Esophagus muscularis mucosa (tissue), 4 donors: ENCODE data around the gene RTBDN. TPM values are rescaled to one million over a fixed set of nuclear protein-coding genes. Genes with fewer than 3 reads are reported as not detected.

Source experiments
- DNase-seq: peaks from one replicate; pipeline ENCODE4 v3.0.0-alpha.2; 2017; ENCODE audit errors: extremely low spot score
- H3K27ac ChIP-seq, 4 donors: fragments of 200-600 bp; sonication (generic); replicated peaks in 1 of 4; 1 replicate in 3 of 4; 2 replicates in 1 of 4; pipeline ENCODE4 v1.5.1; 2016 to 2019; ENCODE audit warnings: mild to moderate bottlenecking in 1 of 4
- H3K27me3 ChIP-seq, 4 donors: fragments of 200-600 bp; sonication (generic); one replicate each; pipeline versions ENCODE4 v1.5.1 to v1.6.0; 2016 to 2019
- H3K36me3 ChIP-seq, 4 donors: fragments of 200-600 bp; sonication (generic); one replicate each; pipeline ENCODE4 v1.5.1; 2016 to 2019
- H3K4me1 ChIP-seq, 4 donors: fragments of 200-600 bp; sonication (generic); one replicate each; pipeline ENCODE4 v1.5.1; 2016 to 2019
- H3K4me3 ChIP-seq, 4 donors: fragments of 200-600 bp; sonication (generic); 1 replicate in 2 of 4; 2 replicates in 2 of 4; pipeline ENCODE4 v1.5.1; 2016 to 2019; ENCODE audit warnings: mild to moderate bottlenecking in 4 of 4, moderate library complexity in 1 of 4
- H3K9me3 ChIP-seq, 4 donors: fragments of 200-600 bp; sonication (generic); 1 replicate in 3 of 4; 2 replicates in 1 of 4; pipeline ENCODE4 v1.5.1; 2016 to 2019
- EP300 ChIP-seq: sonication (generic); formaldehyde crosslinking; IDR thresholded peaks from one replicate; pipeline ENCODE4 v1.6.1; 2017; ENCODE audit warnings: antibody characterized with exemption
- POLR2A ChIP-seq: fragments of 450-650 bp; IDR thresholded peaks from one replicate; pipeline ENCODE4 v1.6.1; 2017; ENCODE audit warnings: antibody characterized with exemption, moderate library complexity, mild to moderate bottlenecking, low read depth
- POLR2AphosphoS5 ChIP-seq, 2 donors: sonication (generic); formaldehyde crosslinking; IDR thresholded peaks; one replicate each; pipeline ENCODE4 v1.6.1; 2017; ENCODE audit warnings: antibody characterized with exemption in 2 of 2
- WGBS: methylation state at CpG from one replicate; pipeline ENCODE4 v1.1.5; 2018; 5-methylcytosine and 5-hydroxymethylcytosine counted together
- intact Hi-C: fragments of 100-400 bp; cut with DNase I; formaldehyde crosslinking; loops from one replicate; pipeline ENCODE4 v1.15.1; 2023
- total RNA-seq, 4 donors: library from RNA; depleted of rRNA; stranded (reverse); fragments of >200 nt; gene quantifications; one replicate each; pipeline versions ENCODE4 v1.1.0 to v1.2.1, GENCODE V29; 2016
- TF ChIP-seq, protein P1 (sequence below), 3 experiments: fragments of 200-600 bp in 2 of 3; fragments of 450-650 bp in 1 of 3; sonication (generic) in 2 of 3; IDR thresholded peaks; one replicate each; pipeline ENCODE4 v1.5.1; 2017 to 2019; ENCODE audit warnings: antibody characterized with exemption in 3 of 3, mild to moderate bottlenecking in 2 of 3, moderate library complexity in 1 of 3

The RTBDN gene
- total RNA-seq, 4 donors from 2014 or later = 0.52 to 0.83 TPM; not detected in 2

DNA sequence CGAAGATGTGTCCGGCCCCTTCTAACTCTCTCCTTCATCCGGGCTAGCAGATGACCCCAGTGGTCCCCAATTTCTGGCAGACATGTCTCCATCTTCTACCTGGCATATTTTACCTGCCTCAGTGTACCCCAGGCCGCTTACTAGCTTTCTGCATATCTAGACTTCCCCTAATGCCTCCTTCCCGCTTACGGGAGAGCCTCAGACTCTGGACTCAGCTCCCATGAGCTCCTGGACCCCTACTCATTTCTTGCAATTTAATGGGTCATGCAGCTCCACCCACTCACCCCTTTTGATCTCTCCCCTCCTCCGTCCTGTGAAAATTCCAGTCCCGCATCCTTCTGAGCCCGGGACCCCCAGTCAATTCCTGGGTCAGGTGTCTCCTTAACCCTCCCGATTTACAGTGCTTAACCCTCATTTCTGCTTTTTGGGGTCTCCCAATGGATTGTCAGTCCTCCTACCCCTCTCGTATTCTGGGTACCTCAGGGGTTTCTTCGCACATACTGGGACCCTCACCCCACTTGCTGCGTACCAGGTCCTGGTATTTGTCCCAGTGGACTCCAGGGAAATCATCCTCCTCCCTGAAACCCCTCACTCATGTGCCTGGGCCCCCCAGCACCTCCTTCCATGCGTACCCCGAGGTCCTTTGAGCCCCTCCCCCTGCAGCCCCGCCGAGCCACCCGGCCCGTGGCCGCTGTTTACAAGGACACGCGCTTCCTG is 43.6 kb downstream of the RTBDN start:
- H3K27me3 ChIP-seq = no peaks in the 10 kb centered on the region
- H3K36me3 ChIP-seq = peaks cover 0 to 10% (median 0%) of the 10 kb centered on the region in 4 donors
- peak overlapping the region; percentile 97 to 99 (median 99) for H3K27ac ChIP-seq
- peaks cover 42 to 64% (median 62%) of the 10 kb centered on the region in 4 donors for H3K4me1 ChIP-seq
- TF ChIP-seq EP300 (peak; percentile 98), POLR2AphosphoS5 (IDR thresholded peaks at IDR 0.05) (no peak)
- 1% methylated on average over 22 of the region's 22 CpGs for WGBS
- H3K4me3 ChIP-seq = peak overlapping the region; percentile 87 to 97 (median 90)
- H3K9me3 ChIP-seq = peaks cover 0 to 3% (median 0%) of the 10 kb centered on the region in 4 donors
- DNase-seq = no peak
- intact Hi-C loops = no loop called here

DNA sequence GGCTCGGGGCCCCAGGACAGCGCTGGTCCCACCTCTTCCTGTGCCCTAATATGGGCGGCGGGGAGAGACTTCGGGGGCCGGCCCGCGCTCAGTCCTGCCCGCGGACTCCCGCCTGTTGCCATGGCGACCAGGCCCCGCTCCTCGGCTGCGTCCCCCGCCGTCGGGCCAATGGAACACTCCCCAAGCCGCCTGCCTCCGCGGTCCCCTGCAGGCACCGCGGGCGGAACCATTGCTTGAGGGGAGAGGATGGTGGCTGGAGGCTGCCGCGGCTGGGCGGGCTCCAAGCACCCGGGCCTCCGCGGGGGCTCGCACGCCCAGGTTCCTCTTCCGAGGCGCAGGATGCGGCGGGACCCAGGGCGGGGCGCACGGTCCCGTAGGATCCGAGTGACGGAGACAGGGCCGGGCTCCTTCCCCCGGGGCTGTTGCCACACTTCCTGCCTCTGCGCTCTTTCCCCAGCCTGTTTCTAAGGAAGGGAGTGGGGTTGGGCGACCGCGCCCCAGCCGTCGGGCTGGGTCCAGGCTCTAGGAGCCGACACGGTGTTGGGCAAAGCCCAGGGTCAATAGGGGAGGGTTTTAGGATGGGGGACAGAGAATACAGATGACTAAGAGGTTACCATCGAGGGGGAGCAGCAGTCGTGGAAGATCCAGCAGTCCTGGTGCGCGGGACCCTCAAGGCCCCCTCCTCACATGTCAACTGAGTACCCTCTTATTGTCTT is 44.3 kb downstream of the RTBDN start:
- 2% methylated on average over 17 of the region's 56 CpGs for WGBS
- H3K4me1 ChIP-seq = peaks cover 40 to 68% (median 66%) of the 10 kb centered on the region in 4 donors
- intact Hi-C loops = no loop called here

DNA sequence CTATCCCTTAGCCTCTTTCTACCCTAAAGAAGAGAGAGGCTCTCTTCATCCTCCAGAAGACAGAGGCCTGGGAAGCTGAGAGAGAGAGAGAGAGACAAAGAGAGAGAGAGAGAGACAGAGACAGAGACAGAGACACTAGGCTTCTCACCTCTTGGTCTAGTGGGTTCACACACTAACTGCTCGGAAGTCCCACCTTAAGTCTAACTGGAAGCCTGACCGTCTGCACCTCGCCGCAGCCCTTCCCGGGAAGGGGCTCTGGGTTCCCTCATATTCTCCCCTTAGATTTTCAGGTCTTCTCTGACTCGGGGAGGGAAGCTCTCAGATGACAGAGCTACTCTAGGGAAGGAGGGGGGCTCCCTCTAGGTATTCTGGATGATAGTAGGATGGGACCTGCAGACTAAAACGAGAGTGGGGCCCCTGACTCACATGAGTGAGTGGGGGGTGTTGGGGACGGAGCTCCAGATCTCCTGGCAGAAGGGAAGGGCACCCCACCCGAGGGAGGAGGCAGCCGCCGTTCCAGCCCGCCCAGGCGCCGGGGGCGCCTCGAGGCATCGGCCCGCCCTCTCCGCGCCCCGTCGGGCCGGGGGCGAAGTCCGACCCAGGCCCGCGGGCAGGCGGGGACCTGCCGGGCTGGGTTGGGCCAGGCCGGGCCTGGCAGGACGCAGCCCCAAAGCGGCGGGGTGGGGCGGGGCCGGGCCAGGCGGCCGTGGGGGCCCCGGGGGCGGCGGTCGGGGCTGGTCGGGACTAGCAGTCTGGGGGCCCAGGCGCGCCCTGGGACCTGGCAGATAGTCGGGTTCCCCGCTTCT is 45.1 kb downstream of the RTBDN start:
- Histone ChIP-seq H3K9me3 (peaks cover 0 to 3% (median 0%) of the 10 kb centered on the region in 4 donors), H3K27me3 (no peaks in the 10 kb centered on the region), H3K27ac (peak overlapping the region; percentile 97 to 99 (median 99)), H3K4me1 (peaks cover 41 to 69% (median 64%) of the 10 kb centered on the region in 4 donors), H3K36me3 (peaks cover 0 to 10% (median 0%) of the 10 kb centered on the region in 4 donors), H3K4me3 (peak overlapping the region; percentile 87 to 97 (median 90))
- no peak for DNase-seq
- TF ChIP-seq POLR2AphosphoS5 (IDR thresholded peaks at IDR 0.05) (no peak), POLR2A (no peak), EP300 (no peak)
- TF ChIP-seq, protein P1, sequence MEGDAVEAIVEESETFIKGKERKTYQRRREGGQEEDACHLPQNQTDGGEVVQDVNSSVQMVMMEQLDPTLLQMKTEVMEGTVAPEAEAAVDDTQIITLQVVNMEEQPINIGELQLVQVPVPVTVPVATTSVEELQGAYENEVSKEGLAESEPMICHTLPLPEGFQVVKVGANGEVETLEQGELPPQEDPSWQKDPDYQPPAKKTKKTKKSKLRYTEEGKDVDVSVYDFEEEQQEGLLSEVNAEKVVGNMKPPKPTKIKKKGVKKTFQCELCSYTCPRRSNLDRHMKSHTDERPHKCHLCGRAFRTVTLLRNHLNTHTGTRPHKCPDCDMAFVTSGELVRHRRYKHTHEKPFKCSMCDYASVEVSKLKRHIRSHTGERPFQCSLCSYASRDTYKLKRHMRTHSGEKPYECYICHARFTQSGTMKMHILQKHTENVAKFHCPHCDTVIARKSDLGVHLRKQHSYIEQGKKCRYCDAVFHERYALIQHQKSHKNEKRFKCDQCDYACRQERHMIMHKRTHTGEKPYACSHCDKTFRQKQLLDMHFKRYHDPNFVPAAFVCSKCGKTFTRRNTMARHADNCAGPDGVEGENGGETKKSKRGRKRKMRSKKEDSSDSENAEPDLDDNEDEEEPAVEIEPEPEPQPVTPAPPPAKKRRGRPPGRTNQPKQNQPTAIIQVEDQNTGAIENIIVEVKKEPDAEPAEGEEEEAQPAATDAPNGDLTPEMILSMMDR (IDR thresholded peaks at IDR 0.05) = no peak
- intact Hi-C loops = no loop called here
- 0% methylated on average over 9 of the region's 46 CpGs for WGBS

More for the DNA sequence above, 44.3 kb downstream of the RTBDN start:
- no peaks in the 10 kb centered on the region for H3K27me3 ChIP-seq
- TF ChIP-seq POLR2A (peak; percentile 91), EP300 (no peak), POLR2AphosphoS5 (IDR thresholded peaks at IDR 0.05) (peak in 1 of 2 donors; percentile 97)
- TF ChIP-seq, protein P1 (IDR thresholded peaks at IDR 0.05) = no peak
- peak; percentile 99 for DNase-seq
- H3K27ac ChIP-seq = peak overlapping the region; percentile 97 to 99 (median 99)
- peak overlapping the region; percentile 87 to 97 (median 90) for H3K4me3 ChIP-seq
- peaks cover 0 to 10% (median 0%) of the 10 kb centered on the region in 4 donors for H3K36me3 ChIP-seq
- peaks cover 0 to 3% (median 0%) of the 10 kb centered on the region in 4 donors for H3K9me3 ChIP-seq

DNA sequence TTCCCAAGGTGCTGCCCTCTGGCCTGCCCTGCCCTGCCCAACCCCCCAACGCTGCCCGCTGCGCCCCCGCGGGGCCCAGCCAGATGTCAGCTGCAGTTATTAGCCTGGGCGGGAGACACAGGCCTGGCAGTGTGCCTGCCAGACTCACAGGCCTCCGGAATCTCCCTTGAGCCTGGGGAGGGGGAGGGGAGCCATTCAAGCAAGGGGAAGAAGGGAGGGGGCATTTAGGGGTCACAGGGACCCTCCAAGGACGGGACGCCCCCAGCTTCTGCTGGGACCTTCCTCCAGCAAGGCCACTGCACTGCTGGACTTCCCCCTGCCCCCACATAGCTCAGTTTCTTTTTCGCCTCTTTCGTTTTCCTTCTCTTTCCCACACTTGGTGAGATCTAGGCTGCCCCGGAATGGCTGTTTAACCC is 45.7 kb downstream of the RTBDN start:
- 0% methylated on average over 6 of the region's 12 CpGs for WGBS
- intact Hi-C loops = no loop called here

More for the DNA sequence above, 45.7 kb downstream of the RTBDN start:
- DNase-seq = no peak
- TF ChIP-seq EP300 (no peak), POLR2A (no peak), POLR2AphosphoS5 (IDR thresholded peaks at IDR 0.05) (peak in 1 of 2 donors; percentile 69)
- TF ChIP-seq, protein P1 (IDR thresholded peaks at IDR 0.05) = no peak
- Histone ChIP-seq H3K27ac (peak overlapping the region; percentile 97 to 99 (median 99)), H3K36me3 (peaks cover 0 to 10% (median 0%) of the 10 kb centered on the region in 4 donors), H3K9me3 (peaks cover 0 to 3% (median 0%) of the 10 kb centered on the region in 4 donors), H3K27me3 (no peaks in the 10 kb centered on the region), H3K4me3 (peak overlapping the region; percentile 87 to 97 (median 90)), H3K4me1 (peaks cover 44 to 69% (median 64%) of the 10 kb centered on the region in 4 donors)
